ENCODE data around the gene CHST11. TPM values are rescaled to one million over a fixed set of nuclear protein-coding genes. Genes with fewer than 3 reads are reported as not detected.

The CHST11 gene
- total and polyA plus RNA-seq, 4 donors, result 0.57 to 11.1 (median 3.7) TPM

DNA sequence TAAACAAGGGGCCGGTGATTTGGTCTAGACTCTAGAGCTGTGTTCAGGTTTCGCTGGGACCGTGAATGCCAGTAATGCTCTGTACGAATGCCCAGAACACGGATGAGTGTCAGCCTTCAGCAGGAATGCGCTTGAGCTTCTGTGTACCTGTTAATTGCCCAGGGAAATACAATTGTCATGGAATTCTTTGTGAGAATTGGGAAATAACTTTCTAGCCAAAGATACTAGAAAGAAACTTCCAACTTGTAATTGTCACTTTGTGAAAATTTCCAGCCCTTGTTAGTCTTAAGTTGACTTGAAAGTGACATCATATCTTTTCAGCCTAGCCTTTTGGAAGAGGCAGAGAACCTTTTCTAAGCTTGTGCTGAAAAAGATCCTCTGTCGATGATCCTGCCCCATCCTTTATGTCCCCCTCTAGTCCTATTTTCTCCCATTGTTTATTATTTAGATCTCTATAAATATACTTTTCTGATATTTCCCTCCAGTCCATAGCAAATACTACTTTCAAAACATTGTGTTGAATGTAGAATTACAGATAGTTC is 2.7 kb downstream of the CHST11 start:
- Histone ChIP-seq H3K4me1 (ENCODE audit: control insufficient read depth in 4 of 4, insufficient read depth in 4 of 4, low read length in 3 of 4) (peaks cover 6 to 38% (median 22%) of the 10 kb centered on the region in 4 donors), H3K27ac (ENCODE audit: low read depth in 1 of 2, low read length in 2 of 2) (peak overlapping the region in 1 of 2 donors; percentile 54)

GRCh38 chr12:104460041-104460719 is 3.4 kb downstream of the CHST11 start:
- H3K27me3 ChIP-seq (ENCODE audit: control insufficient read depth in 4 of 4, insufficient read depth in 4 of 4, low read length in 3 of 4), result no peaks in the 10 kb centered on the region
- no peaks in the 10 kb centered on the region for H3K36me3 ChIP-seq (ENCODE audit: control insufficient read depth in 4 of 4, insufficient read depth in 3 of 4, low read depth in 1 of 4, low read length in 3 of 4)
- no peak overlapping the region for H3K4me3 ChIP-seq (ENCODE audit: low read depth in 1 of 3, low read length in 3 of 3)
- no peaks in the 10 kb centered on the region for H3K9me3 ChIP-seq (ENCODE audit: control insufficient read depth in 4 of 4, low read length in 3 of 4)
- no peak overlapping the region for H3K9ac ChIP-seq (ENCODE audit: low read depth in 1 of 2, low read length in 2 of 2)
- H3K4me1 ChIP-seq (ENCODE audit: control insufficient read depth in 4 of 4, insufficient read depth in 4 of 4, low read length in 3 of 4), result peaks cover 6 to 38% (median 22%) of the 10 kb centered on the region in 4 donors
- 65% methylated on average over 10 of the region's 10 CpGs for WGBS
- TF ChIP-seq YY1 (IDR thresholded peaks at IDR 0.05) (no peak), SP1 (IDR thresholded peaks at IDR 0.05) (no peak), EGR1 (IDR thresholded peaks at IDR 0.05; ENCODE audit: low read depth in 2 of 2) (no peak), FOXA2 (IDR thresholded peaks at IDR 0.05) (no peak), MAX (IDR thresholded peaks at IDR 0.05) (no peak), GABPA (IDR thresholded peaks at IDR 0.05 in 1 of 2, conservative IDR thresholded peaks at IDR 0.05 in 1 of 2) (no peak), HNF4G (IDR thresholded peaks at IDR 0.05) (no peak), NR2F2 (IDR thresholded peaks at IDR 0.05) (no peak), RXRA (IDR thresholded peaks at IDR 0.05) (no peak), RAD21 (IDR thresholded peaks at IDR 0.05) (no peak), ZBTB33 (IDR thresholded peaks at IDR 0.05) (no peak), JUND (IDR thresholded peaks at IDR 0.05) (no peak), FOXA1 (IDR thresholded peaks at IDR 0.05) (no peak)
- TF ChIP-seq, protein P1, sequence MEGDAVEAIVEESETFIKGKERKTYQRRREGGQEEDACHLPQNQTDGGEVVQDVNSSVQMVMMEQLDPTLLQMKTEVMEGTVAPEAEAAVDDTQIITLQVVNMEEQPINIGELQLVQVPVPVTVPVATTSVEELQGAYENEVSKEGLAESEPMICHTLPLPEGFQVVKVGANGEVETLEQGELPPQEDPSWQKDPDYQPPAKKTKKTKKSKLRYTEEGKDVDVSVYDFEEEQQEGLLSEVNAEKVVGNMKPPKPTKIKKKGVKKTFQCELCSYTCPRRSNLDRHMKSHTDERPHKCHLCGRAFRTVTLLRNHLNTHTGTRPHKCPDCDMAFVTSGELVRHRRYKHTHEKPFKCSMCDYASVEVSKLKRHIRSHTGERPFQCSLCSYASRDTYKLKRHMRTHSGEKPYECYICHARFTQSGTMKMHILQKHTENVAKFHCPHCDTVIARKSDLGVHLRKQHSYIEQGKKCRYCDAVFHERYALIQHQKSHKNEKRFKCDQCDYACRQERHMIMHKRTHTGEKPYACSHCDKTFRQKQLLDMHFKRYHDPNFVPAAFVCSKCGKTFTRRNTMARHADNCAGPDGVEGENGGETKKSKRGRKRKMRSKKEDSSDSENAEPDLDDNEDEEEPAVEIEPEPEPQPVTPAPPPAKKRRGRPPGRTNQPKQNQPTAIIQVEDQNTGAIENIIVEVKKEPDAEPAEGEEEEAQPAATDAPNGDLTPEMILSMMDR (IDR thresholded peaks at IDR 0.05; ENCODE audit: low read depth, low read length, missing input control), result no peak
- TF ChIP-seq, protein P2, sequence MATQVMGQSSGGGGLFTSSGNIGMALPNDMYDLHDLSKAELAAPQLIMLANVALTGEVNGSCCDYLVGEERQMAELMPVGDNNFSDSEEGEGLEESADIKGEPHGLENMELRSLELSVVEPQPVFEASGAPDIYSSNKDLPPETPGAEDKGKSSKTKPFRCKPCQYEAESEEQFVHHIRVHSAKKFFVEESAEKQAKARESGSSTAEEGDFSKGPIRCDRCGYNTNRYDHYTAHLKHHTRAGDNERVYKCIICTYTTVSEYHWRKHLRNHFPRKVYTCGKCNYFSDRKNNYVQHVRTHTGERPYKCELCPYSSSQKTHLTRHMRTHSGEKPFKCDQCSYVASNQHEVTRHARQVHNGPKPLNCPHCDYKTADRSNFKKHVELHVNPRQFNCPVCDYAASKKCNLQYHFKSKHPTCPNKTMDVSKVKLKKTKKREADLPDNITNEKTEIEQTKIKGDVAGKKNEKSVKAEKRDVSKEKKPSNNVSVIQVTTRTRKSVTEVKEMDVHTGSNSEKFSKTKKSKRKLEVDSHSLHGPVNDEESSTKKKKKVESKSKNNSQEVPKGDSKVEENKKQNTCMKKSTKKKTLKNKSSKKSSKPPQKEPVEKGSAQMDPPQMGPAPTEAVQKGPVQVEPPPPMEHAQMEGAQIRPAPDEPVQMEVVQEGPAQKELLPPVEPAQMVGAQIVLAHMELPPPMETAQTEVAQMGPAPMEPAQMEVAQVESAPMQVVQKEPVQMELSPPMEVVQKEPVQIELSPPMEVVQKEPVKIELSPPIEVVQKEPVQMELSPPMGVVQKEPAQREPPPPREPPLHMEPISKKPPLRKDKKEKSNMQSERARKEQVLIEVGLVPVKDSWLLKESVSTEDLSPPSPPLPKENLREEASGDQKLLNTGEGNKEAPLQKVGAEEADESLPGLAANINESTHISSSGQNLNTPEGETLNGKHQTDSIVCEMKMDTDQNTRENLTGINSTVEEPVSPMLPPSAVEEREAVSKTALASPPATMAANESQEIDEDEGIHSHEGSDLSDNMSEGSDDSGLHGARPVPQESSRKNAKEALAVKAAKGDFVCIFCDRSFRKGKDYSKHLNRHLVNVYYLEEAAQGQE (IDR thresholded peaks at IDR 0.05), result no peak
- TF ChIP-seq, protein P3, sequence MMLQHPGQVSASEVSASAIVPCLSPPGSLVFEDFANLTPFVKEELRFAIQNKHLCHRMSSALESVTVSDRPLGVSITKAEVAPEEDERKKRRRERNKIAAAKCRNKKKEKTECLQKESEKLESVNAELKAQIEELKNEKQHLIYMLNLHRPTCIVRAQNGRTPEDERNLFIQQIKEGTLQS (IDR thresholded peaks at IDR 0.05), result no peak
- no peak for DNase-seq (ENCODE audit: low spot score)
- no peak overlapping the region for H3K27ac ChIP-seq (ENCODE audit: low read depth in 1 of 2, low read length in 2 of 2)

More for the DNA sequence above, 2.7 kb downstream of the CHST11 start:
- TF ChIP-seq GABPA (IDR thresholded peaks at IDR 0.05 in 1 of 2, conservative IDR thresholded peaks at IDR 0.05 in 1 of 2) (no peak), EGR1 (IDR thresholded peaks at IDR 0.05; ENCODE audit: low read depth in 2 of 2) (no peak), HNF4A (conservative IDR thresholded peaks at IDR 0.05) (no peak), RAD21 (IDR thresholded peaks at IDR 0.05) (no peak), YY1 (IDR thresholded peaks at IDR 0.05) (no peak), MAX (IDR thresholded peaks at IDR 0.05) (no peak), SP1 (IDR thresholded peaks at IDR 0.05) (no peak), HNF4G (IDR thresholded peaks at IDR 0.05) (no peak), JUND (IDR thresholded peaks at IDR 0.05) (no peak), NR2F2 (IDR thresholded peaks at IDR 0.05) (no peak), RXRA (IDR thresholded peaks at IDR 0.05) (no peak), FOXA2 (IDR thresholded peaks at IDR 0.05) (no peak)
- DNase-seq (ENCODE audit: low spot score), result no peak
- peak overlapping the region in 1 of 3 donors; percentile 68 for H3K4me3 ChIP-seq (ENCODE audit: low read depth in 1 of 3, low read length in 3 of 3)
- H3K9me3 ChIP-seq (ENCODE audit: control insufficient read depth in 4 of 4, low read length in 3 of 4), result no peaks in the 10 kb centered on the region
- H3K27me3 ChIP-seq (ENCODE audit: control insufficient read depth in 4 of 4, insufficient read depth in 4 of 4, low read length in 3 of 4), result no peaks in the 10 kb centered on the region
- H3K9ac ChIP-seq (ENCODE audit: low read depth in 1 of 2, low read length in 2 of 2), result peak overlapping the region in 1 of 2 donors; percentile 54
- no peaks in the 10 kb centered on the region for H3K36me3 ChIP-seq (ENCODE audit: control insufficient read depth in 4 of 4, insufficient read depth in 3 of 4, low read depth in 1 of 4, low read length in 3 of 4)
- 68% methylated on average over 7 of the region's 7 CpGs for WGBS

All from liver (tissue), 9 donors.